ENCODE results near the gene CACNA2D3.

DNA sequence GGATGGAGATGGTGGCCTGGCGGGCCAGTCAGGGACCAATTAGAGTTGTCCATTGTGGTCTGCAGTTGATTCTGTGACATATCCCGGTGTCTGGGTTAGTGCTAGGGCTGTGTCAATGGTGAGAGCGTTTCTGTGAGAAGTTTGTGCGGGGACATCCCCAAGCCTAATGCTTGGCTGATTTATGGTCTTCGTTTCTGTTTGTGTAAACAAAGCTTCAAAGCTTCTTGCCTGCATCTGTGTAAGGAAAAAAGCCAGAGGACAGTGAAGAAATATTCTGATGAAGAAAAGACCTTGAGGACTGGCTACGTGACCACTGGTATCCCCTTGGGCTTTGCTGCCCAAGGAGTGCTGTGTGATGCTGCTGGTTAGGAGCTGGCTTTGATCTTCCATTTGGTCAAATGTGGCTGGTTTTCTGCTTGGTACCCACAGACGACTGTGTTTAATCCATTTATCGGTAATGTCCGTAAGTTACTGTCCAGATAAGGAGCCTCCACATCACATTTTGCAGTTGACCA, 880.1 kb downstream of the CACNA2D3 start:
- no peak for TF ChIP-seq POLR2AphosphoS5 (IDR thresholded peaks at IDR 0.05; ENCODE audit: low read depth, low read length)
- no peak for TF ChIP-seq POLR2A (IDR thresholded peaks at IDR 0.05; ENCODE audit: low read depth, low read length)
- no peak for TF ChIP-seq PAX5 (IDR thresholded peaks at IDR 0.05; ENCODE audit: insufficient read depth, low read length, severe bottlenecking)
- no peak for TF ChIP-seq TAF1 (IDR thresholded peaks at IDR 0.05; ENCODE audit: low read depth, low read length)

Data from GM12891 (cell line).